Middle frontal gyrus (tissue), 1 donor: Measurements from ENCODE around the gene PITPNM3.
"Not testable (repeated sequence)": the region's sequence is repeated elsewhere in the genome, so short reads cannot be mapped to it uniquely, and the experiment has no call there.

Experiments
- DNase-seq: peaks from one replicate; pipeline ENCODE4 v3.0.0-alpha.2; 2015; ENCODE audit warnings: low spot score; ENCODE audit errors: extremely low spot score

Gene PITPNM3

GRCh38 chr17:6574687-6575595, 18.6 kb upstream of the PITPNM3 start:
- no peak for DNase-seq

GRCh38 chr17:6573982-6574686, 17.8 kb upstream of the PITPNM3 start:
- DNase-seq: no peak

DNA sequence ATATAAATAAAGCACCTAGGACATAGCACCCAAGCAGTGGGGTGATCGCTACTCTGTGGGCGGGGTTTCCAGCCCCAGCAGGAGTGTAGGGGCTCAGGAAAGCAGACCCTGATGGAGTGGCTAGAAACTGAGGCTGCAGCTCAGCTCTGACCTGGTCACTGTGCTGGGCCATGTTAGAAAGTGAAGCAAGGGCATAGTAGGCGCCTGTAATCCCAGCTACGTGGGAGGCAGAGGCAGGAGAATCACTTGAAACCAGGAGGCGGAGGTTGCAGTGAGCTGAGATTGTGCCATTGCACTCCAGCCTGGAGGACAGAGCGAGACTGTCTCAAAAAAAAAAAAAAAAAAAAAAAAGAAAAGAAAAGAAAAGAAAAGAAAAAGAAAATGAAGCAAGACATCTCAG, 17.1 kb upstream of the PITPNM3 start:
- not testable (repeated sequence) for DNase-seq

- no peak for DNase-seq
Observed at GRCh38 chr17:6572972-6573370, 16.6 kb upstream of the PITPNM3 start.

DNA sequence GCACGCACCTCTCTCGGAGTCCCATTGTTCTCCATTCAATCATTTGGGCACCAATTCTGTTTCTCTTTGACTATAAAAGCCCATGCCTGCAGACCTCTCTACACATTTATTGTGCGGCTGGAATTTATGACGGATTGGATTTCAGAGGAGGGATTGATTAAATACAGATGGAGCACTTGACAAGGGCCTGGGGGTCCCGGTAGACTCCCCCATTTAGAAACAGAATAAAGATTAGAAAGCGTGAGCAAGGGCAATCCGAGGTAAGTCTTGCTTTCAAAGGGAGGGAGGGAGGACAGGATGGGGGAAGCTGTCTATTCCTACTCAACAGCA, 15.1 kb upstream of the PITPNM3 start:
- DNase-seq: no peak

DNA sequence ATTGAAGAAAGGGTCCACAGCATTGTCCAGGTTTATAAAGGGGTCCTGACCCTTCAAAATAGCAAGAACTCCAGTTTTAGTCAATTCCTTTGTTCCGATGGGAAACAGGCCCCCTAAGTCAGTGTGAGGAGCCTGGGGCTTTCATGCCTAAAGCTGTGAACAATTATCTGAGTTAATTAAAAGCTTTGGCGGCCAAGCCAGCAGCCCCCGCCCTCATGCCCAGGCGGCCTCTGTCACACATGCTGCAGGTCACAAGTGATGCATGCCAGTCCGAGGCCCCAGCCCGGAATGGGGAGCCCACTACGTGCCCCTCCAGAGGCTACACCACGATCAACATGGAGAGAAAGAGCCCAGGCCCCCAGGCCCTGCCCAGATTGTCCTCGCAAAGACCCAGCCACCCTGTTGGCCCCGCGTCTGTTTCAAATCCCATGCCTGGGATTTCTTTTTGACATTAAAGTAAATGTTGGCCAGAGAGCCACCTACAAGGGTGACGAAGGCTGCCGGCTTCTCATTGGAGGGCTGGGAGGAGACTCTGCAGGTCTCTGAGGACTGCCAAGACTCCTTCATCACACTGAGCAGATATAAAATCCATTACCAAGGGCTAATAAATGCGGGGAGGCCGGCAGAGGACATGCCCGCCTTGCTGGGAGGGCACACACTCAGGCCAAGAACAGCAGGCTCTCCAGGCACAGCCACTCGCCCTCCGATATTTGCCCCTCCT, 14.5 kb upstream of the PITPNM3 start:
- no peak for DNase-seq

- DNase-seq: no peak
Observed at GRCh38 chr17:6569370-6570285, 13.3 kb upstream of the PITPNM3 start.

DNA sequence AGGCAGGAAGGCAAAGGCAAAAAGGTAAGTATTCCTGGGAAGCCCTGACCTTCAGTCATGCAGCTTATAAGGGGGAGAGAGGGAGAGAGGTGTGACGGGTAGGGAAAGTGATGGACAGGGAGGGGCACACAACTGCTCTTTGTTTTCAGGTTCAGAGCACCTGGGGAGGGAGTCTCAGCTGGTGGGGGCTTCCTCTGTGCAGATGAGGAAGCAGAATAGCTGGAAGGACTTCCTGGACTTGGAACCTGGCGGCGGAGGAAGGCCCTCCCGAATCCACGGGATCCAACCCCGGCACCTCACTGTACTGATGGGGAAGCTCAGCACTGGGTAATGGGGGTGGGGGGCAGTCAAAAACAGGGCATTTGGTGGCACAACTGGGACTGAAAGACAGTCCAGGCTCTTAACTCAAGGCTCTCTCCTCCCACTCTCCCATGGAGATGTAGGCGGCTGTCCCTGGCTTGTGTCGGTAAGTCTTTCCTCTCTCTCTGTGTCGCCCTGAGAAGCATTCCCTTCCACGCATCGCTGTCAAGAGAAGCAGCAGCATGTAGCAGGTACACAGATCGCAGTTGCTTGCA, 11.9 kb upstream of the PITPNM3 start:
- no peak for DNase-seq

GRCh38 chr17:6567528-6568183, 11.3 kb upstream of the PITPNM3 start:
- DNase-seq: no peak

DNA sequence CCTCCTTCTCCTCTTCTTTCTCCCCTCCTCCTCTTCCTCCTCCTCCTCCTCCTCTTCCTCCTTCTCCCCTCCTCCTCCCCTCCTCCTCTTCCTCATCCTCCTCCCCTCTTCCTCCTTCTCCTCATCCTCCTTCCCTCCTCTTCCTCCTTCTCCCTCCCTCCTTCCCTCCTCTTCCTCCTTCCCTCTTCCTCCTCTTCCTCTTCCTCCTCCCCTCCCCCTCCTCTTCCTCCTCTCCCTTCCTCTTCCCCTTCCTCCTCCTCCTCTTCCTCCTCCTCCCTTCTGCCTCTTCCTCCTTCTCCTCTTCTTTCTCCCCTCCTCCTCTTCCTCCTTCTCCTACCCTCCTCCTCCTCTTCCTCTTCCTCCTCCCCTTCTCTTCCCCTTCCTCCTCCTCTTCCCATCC, 5.1 kb upstream of the PITPNM3 start:
- no peak for DNase-seq

DNA sequence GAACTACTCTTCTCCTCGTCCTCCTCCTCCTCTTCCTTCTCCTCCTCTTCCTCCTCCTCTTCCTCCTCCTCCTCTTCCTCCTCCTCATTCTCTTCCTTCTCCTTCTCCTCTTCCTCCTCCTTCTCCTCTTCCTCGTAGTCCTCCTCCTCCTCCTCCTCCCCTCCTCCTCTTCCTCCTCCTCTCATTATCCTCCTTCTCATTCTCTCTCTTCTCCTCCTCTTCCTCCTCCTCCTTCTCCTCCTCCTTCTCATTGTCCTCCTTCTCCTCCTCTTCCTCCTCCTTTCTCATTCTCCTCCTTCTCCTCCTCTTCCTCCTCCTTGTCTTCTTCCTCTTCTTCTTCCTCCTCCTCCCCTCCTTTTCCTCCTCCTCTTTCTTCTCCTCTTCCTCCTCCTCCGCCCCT, 4.1 kb upstream of the PITPNM3 start:
- no peak for DNase-seq

GRCh38 chr17:6559753-6560215, 3.4 kb upstream of the PITPNM3 start:
- no peak for DNase-seq

- no peak for DNase-seq
Observed at GRCh38 chr17:6558932-6559752, 2.8 kb upstream of the PITPNM3 start.

DNA sequence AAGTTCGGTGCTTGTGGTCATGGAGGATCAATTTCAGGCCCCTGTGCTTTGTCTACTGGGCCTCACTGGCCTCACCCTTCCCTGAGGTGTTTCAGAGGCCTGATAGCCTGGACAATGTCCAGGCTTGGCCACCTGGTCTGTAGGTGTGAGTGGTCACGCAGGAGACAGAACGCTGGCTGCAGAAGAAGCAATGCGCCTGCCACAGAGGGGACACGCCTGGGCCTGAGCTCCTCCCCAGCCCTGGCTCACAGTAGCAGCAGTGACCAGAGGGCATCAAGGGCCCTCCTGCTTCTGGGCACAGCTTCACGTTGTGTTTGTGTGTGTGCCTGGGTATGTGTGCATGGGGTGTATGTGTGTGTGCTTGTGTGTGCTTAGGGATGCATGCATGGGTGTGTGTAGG, 1.9 kb upstream of the PITPNM3 start:
- no peak for DNase-seq

- DNase-seq: no peak
Observed at GRCh38 chr17:6557040-6557438, 684 bp upstream of the PITPNM3 start.

DNA sequence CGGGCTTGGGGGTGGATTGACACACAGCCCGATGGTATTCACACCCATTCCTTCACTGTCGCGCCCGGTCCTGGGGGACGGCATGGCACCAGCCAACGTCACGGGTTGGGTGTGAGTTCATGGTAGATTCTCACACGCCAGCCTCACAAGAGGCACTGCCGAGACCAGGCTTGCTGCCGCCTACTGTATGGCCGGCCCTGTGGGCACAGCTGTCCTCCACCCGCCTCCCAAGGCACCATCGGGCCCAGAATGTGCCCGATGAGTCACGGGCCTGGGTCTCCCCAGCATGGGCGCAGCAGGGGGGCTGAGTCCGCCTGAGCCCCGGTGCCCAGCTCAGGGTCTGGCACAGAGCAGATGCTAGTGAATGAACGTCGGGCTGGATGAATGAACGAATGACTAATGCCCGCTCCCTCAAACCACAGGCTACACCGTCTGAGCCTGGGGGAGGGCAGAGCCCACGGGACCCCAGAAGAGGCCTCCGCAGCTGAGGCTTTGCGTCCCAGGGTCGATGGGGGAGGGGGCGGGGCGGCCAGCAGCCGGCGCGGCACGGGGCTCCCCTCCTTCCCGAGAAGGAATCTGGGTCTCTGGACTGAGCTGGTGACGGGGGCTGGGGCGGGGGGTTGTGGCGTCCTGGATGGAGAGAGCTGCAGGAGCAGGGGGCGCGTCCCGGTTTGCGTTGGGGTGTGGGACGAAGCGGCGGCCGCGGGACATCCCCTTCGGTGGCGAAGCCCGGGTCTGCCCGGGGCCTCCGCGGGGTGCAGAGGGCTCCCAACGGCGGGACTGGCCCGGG, 829 bp downstream of the PITPNM3 start:
- no peak for DNase-seq

GRCh38 chr17:6554871-6555330, 1.5 kb downstream of the PITPNM3 start:
- DNase-seq: no peak

DNA sequence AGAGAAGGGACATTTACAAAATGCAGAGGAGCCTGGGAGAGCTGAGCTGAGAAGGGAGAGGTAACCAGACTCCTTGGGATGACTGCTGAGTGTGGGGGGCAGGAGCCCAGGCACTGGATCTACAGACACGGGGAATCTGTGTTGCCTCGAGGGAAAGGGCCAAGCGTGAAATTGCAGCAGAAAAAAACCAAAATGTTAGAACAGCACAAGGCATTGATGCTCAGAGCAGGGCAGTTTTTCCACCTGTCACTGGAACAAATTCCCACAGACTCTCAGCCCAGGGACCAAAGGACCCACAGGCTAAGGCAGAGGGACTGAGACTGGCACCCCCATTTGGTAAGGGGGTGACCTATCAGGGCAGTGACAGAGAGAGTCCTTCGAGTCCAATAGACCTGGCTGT, 2.0 kb downstream of the PITPNM3 start:
- DNase-seq: no peak
